ENCODE data around the gene RDH14.

- TF ChIP-seq CTCF (conservative IDR thresholded peaks at IDR 0.05; ENCODE audit: low read depth, low read length): no peak
- no peak for TF ChIP-seq EZH2phosphoT487 (IDR thresholded peaks at IDR 0.05; ENCODE audit: borderline replicate concordance, low read length)
- no peak for TF ChIP-seq EZH2 (IDR thresholded peaks at IDR 0.05; ENCODE audit: low read length, unreplicated experiment)
These were observed 38.5 kb upstream of the RDH14 start for GRCh38 chr2:18598848-18599484.

Data from PC-3 (cell line).